ENCODE data around the gene NUDC. TPM values are rescaled to one million over a fixed set of nuclear protein-coding genes. Genes with fewer than 3 reads are reported as not detected.

NUDC gene
- 23.0 and 28.8 TPM in 2 replicates for total RNA-seq

GRCh38 chr1:26921540-26922430 is at the start of gene NUDC:
Gene NUDC, plus strand, starts transcription at chr1:26921743. Its CDS starts 106 bp downstream, at chr1:26921849.

GRCh38 chr1:26889551-26890466 is 31.7 kb upstream of the NUDC start, which contains the start of gene GPN2:
Gene GPN2, minus strand, starts transcription at chr1:26890283. Its CDS starts 187 bp downstream, at chr1:26890096.

DNA sequence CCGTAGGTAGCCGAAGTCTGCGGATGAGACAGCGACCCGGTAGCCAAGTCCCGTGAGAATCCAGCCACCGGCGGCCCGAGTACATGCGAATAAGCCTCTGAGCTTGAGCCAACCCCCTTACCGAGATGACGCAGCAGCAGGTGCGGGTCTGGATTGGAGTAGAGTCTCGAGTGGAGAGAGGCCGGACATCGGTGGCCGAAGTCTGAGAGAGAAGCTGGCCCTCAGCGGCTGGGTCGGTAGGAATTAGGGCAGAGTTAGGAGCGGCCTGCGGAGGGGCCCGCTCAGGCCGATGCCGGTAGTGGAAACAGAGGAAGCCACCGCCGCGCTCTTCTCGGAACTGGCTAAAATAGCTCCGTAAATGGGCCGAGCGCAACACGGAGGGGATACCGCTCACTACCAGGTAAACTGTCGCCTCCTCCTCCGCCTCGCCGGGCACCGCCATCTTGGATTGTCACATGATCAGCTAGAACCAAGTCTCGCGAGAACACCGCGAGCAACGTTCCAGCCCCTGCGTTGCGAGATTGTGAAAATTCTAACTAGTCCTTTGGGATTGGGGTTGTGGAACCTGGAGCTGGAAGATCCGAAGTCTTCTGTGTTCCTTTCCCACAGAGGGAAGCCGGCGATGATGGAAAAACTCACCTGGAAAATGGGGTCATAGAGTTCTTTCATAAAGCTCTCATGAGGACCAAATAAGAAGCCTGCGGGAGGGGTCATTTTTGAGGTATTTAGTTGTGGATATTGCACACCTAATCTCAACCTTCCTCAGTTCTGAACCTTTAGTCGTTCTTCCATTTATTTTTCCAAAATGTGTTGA is 21.3 kb upstream of the NUDC start, which contains the start of gene GPATCH3:
Gene GPATCH3, minus strand, starts transcription at position 467 of the 814 bp plus-strand sequence. Its CDS starts 25 bp downstream, at position 442.

DNA sequence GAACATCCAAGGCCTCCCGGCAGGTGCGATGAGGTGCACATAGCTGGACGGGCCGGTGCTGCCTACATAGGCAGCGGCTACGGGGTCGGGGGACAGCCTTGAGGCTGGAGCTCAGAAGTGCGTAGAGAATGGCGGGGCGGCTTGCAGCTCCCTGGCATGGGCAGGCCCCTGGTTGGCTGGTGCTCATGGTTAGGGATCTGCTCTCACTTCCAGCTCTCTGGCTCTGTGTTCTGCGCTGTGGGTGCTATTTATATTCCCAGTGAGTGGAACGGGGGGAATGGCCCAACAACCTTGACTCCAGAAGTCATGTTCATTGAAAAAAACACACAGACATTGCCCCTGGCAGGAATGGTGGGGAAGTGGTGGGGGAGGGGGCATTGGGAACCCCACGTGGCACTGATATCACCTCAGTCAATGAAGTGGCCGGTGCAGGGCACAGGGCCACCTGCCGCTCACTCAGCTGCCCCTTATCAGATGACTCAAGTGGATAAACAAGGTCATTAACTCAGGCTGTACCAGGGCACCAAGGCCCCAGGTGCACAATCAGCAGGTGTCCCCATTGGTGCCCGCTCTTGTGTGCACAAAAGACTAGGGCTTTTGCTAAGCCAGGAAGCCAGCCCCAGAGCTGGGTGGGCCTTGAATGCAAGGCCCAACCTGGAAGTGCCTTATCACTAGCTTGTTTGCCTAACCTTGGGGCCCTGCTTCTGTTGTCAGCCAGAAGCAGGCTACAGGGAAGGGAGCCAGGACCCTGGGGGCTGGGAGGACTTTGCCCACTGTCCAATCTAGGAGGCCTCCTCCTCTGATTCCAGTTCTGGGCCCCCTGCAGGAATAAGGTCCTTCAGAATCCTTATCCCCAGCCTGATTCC is 7.6 kb upstream of the NUDC start, which contains the start of gene NR0B2:
Gene NR0B2, minus strand, starts transcription at position 222 of the 866 bp plus-strand sequence. Its CDS starts 35 bp downstream, at position 187.

GRCh38 chr1:26959722-26960624 is 38.4 kb downstream of the NUDC start, which contains the start of gene KDF1:
Gene KDF1, minus strand, starts transcription at chr1:26960468. Its CDS starts 8,088 bp downstream, at chr1:26952380.

DNA sequence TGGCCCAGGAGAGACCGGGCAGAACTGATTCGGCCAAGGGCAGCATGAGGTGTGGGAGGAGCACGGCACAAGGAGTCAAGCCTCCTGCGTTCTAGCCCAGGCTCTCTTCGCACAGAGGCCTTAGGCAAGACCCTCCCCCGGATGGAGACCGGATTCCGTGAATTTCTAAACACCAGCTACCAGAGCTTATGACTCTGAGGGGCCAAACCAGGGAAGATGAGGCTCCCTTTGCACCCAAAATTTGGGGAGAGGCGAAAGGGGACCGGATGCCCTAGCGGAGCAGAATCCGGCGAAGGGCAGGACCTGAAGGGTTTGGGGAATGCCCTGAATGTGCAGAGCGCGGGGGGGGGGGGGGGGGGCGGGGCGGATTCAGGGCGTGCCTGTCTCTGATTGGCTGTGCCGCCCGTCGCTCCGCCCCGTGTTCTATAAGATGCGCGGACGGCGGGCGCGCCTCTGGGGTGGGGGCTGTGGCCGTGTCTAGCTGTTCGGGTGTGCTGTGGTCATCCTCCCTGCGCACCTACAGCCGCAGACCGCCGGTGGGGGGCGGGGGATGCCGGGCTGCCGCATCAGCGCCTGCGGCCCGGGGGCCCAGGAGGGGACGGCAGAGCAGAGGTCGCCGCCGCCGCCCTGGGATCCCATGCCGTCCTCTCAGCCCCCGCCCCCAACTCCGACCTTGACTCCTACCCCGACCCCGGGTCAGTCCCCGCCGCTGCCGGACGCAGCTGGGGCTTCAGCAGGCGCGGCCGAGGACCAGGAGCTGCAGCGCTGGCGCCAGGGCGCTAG is 71.9 kb downstream of the NUDC start, which contains the start of gene TRNP1:
Gene TRNP1, plus strand, starts transcription at position 456 of the 783 bp plus-strand sequence. Its CDS starts 95 bp downstream, at position 551.

Other genes with a start within 250 kb of the NUDC start
- 17.4 and 33.6 TPM in 2 replicates for gene ARID1A, start 225.7 kb upstream of the NUDC start, total RNA-seq
- gene PIGV, start 133.8 kb upstream of the NUDC start, total RNA-seq: 16.9 and 26.0 TPM in 2 replicates
- 5.1 and 11.2 TPM in 2 replicates for gene ZDHHC18, start 95.1 kb upstream of the NUDC start, total RNA-seq
- gene SFN, start 58.6 kb upstream of the NUDC start, total RNA-seq: 0.17 and 1.6 TPM in 2 replicates
- gene GPN2, start 31.5 kb upstream of the NUDC start, total RNA-seq: 11.3 and 14.2 TPM in 2 replicates
- 7.4 and 10.6 TPM in 2 replicates for gene GPATCH3, start 21.3 kb upstream of the NUDC start, total RNA-seq
- not detected in 2 replicates for gene NR0B2, start 7.8 kb upstream of the NUDC start, total RNA-seq
- not detected in 2 replicates for gene KDF1, start 38.7 kb downstream of the NUDC start, total RNA-seq
- 33.5 and 59.7 TPM in 2 replicates for gene TRNP1, start 71.9 kb downstream of the NUDC start, total RNA-seq
- gene TENT5B, start 91.1 kb downstream of the NUDC start, total RNA-seq: 1.7 and 2.8 TPM in 2 replicates
- 11.9 and 12.2 TPM in 2 replicates for gene SLC9A1, start 233.4 kb downstream of the NUDC start, total RNA-seq